Natural killer cell (primary cell): ENCODE results near the gene TMEM212. TPM values are rescaled to one million over a fixed set of nuclear protein-coding genes. Genes with fewer than 3 reads are reported as not detected.
"Not testable (repeated sequence)": the region's sequence is repeated elsewhere in the genome, so short reads cannot be mapped to it uniquely, and the experiment has no call there.

Experiments
- ATAC-seq, 3 donors: fragments of 150-1000 bp in 2 of 3; fragments of 200-7000 bp in 1 of 3; cut with Tn5 transposase; 1 replicate in 1 of 3; 2 replicates in 2 of 3; pipeline ENCODE4 v1.10.0; 2021; ENCODE audit warnings: mild to moderate bottlenecking in 2 of 3, moderate library complexity in 2 of 3
- DNase-seq, 2 donors: peaks; one replicate each; pipeline versions ENCODE4 v3.0.0 to v3.0.0-alpha.2; 2013 to 2021; ENCODE audit warnings: mixed read lengths in 1 of 2
- H3K27ac ChIP-seq: one replicate; pipeline ENCODE4 v1.5.1; 2013; ENCODE audit warnings: mild to moderate bottlenecking, low read length
- H3K27me3 ChIP-seq: one replicate; pipeline ENCODE4 v1.6.1; 2013; ENCODE audit warnings: low read length; ENCODE audit not compliant: control insufficient read depth, insufficient read depth
- H3K36me3 ChIP-seq: one replicate; pipeline ENCODE4 v1.6.1; 2013; ENCODE audit warnings: low read length; ENCODE audit not compliant: control insufficient read depth, insufficient read depth
- H3K4me1 ChIP-seq: one replicate; pipeline ENCODE4 v1.6.1; 2013; ENCODE audit warnings: low read length; ENCODE audit not compliant: control insufficient read depth, insufficient read depth
- H3K4me3 ChIP-seq: one replicate; pipeline ENCODE4 v1.5.1; 2013; ENCODE audit warnings: low read length
- H3K9me3 ChIP-seq: one replicate; pipeline ENCODE4 v1.6.1; 2013; ENCODE audit warnings: low read length; ENCODE audit not compliant: control insufficient read depth, insufficient read depth
- H3K27ac Mint-ChIP-seq, 2 donors: one replicate each; pipeline ENCODE4 v1.8.0; 2022; ENCODE audit warnings: mild to moderate bottlenecking in 2 of 2, mixed read lengths in 2 of 2, moderate library complexity in 1 of 2
- H3K27me3 Mint-ChIP-seq, 2 donors: one replicate each; pipeline ENCODE4 v1.8.0; 2022; ENCODE audit warnings: low read depth in 2 of 2, mixed read lengths in 2 of 2
- H3K36me3 Mint-ChIP-seq: one replicate; pipeline ENCODE4 v1.8.0; 2022; ENCODE audit warnings: mixed read lengths
- H3K4me1 Mint-ChIP-seq, 2 donors: one replicate each; pipeline ENCODE4 v1.8.0; 2022; ENCODE audit warnings: mixed read lengths in 2 of 2
- H3K4me3 Mint-ChIP-seq: one replicate; pipeline ENCODE4 v1.8.0; 2022; ENCODE audit warnings: mild to moderate bottlenecking, moderate library complexity, mixed read lengths
- H3K9me3 Mint-ChIP-seq, 2 donors: one replicate each; pipeline ENCODE4 v1.8.0; 2022; ENCODE audit warnings: mixed read lengths in 2 of 2
- WGBS: methylation state at CpG from one replicate; pipeline ENCODE4 v1.1.7; 2013; ENCODE audit warnings: missing lambda C conversion rate; ENCODE audit not compliant: insufficient coverage; 5-methylcytosine and 5-hydroxymethylcytosine counted together
- intact Hi-C: fragments of 100-400 bp; cut with micrococcal nuclease; formaldehyde crosslinking; loops from one replicate; pipeline ENCODE4 v1.14.2; 2022
- total RNA-seq, 4 donors: library from RNA; stranded (reverse); fragments of 120-200 nt in 1 of 4; gene quantifications; one replicate each; pipeline versions ENCODE4 v1.2.3 to v1.2.4, GENCODE V29; 2013 to 2022
- TF ChIP-seq, protein P1 (sequence below): fragments of 200-600 bp; IDR thresholded peaks from one replicate; pipeline ENCODE4 v1.8.0; 2022; ENCODE audit warnings: antibody characterized with exemption

TMEM212 gene
- total RNA-seq, 3 donors from 2014 or later (not counting 1 experiment from before 2014, with no cell fraction given), result not detected

DNA sequence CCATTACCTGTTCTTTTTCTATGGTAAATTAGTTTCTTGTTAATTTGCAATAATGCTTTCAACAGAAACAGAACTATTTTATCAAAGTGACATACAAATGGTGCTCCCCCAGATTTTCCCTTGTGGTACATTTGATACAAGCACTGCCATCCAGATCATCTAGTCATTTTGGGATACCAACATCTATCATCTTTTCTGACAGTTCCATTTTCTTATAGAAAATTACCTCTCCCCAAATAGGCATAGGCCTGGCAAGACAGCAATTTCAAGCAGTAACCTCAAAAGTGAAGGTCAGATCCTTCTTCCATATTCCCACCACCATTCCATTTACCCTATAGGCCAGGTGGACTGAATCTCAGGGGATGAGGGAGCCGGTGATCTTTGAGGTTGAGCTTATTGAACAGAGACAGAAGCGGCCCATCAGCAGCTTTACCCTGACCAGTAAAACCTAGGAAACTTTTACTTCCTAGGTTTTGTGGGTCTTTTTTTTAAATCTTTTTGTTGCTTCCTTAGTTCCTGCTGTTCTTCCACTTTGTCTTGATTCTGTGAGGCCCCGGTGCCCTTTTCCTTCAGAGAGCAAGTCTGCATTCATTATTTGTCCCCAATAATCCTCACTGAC lies 29.8 kb upstream of the TMEM212 start:
- no peaks in the 10 kb centered on the region for H3K27me3 ChIP-seq
- no peak for ATAC-seq
- no peak for DNase-seq
- Mint-ChIP-seq H3K4me3 (peak overlapping the region; percentile 2), H3K9me3 (no peaks in the 10 kb centered on the region), H3K27ac (peak overlapping the region; percentile 65 to 76), H3K36me3 (no peaks in the 10 kb centered on the region), H3K4me1 (peaks cover 30 to 33% of the 10 kb centered on the region in 2 donors), H3K27me3 (no peaks in the 10 kb centered on the region)
- peak overlapping the region; percentile 24 for H3K27ac ChIP-seq
- no peaks in the 10 kb centered on the region for H3K9me3 ChIP-seq
- H3K36me3 ChIP-seq, result no peaks in the 10 kb centered on the region
- TF ChIP-seq, protein P1, sequence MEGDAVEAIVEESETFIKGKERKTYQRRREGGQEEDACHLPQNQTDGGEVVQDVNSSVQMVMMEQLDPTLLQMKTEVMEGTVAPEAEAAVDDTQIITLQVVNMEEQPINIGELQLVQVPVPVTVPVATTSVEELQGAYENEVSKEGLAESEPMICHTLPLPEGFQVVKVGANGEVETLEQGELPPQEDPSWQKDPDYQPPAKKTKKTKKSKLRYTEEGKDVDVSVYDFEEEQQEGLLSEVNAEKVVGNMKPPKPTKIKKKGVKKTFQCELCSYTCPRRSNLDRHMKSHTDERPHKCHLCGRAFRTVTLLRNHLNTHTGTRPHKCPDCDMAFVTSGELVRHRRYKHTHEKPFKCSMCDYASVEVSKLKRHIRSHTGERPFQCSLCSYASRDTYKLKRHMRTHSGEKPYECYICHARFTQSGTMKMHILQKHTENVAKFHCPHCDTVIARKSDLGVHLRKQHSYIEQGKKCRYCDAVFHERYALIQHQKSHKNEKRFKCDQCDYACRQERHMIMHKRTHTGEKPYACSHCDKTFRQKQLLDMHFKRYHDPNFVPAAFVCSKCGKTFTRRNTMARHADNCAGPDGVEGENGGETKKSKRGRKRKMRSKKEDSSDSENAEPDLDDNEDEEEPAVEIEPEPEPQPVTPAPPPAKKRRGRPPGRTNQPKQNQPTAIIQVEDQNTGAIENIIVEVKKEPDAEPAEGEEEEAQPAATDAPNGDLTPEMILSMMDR, result no peak
- H3K4me3 ChIP-seq, result no peak overlapping the region
- 98% methylated on average over 3 of the region's 3 CpGs for WGBS
- peaks cover 19% of the 10 kb centered on the region for H3K4me1 ChIP-seq
- intact Hi-C loops, result loop anchor here (5.0 kb wide), 2 partner anchors 224 to 356 kb away; partner anchors contain the start of gene FNDC3B

DNA sequence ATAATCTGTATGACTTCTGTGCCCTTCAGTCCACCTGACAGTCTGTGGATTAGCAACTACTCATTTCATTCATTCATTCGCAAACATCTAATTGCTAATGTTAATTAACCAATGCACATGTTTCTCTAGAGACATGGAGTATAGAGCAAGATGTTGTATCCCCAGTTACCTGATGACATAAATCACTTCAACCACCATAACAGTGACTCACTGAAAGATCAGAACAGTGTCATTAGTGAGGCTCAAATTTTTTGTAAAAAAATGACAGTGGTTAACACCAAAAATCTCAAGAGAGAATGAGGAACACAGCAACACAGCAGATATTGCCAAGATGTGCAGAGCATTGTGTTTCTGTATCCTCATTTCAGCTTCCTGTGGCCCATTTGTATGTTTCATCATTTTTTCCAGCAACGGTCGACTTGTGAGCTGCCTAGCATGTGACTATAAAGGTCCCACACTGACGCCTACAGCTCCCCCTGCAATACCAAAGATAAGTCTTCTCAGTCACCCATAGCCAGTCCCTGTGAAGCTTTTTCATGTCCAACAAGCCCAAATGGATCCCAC lies 29.2 kb upstream of the TMEM212 start:
- TF ChIP-seq, protein P1, result no peak
- H3K4me1 ChIP-seq, result peaks cover 16% of the 10 kb centered on the region
- Mint-ChIP-seq H3K4me3 (peak overlapping the region; percentile 21), H3K9me3 (no peaks in the 10 kb centered on the region), H3K27ac (peak overlapping the region; percentile 65 to 76), H3K4me1 (peaks cover 30 to 32% of the 10 kb centered on the region in 2 donors), H3K27me3 (no peaks in the 10 kb centered on the region), H3K36me3 (no peaks in the 10 kb centered on the region)
- DNase-seq, result peak; percentile 22 to 27
- H3K27ac ChIP-seq, result peak overlapping the region; percentile 24
- H3K27me3 ChIP-seq, result no peaks in the 10 kb centered on the region
- no peaks in the 10 kb centered on the region for H3K9me3 ChIP-seq
- H3K4me3 ChIP-seq, result no peak overlapping the region
- intact Hi-C loops, result loop anchor here (5.0 kb wide), 2 partner anchors 223 to 357 kb away; partner anchors contain the start of gene FNDC3B
- H3K36me3 ChIP-seq, result no peaks in the 10 kb centered on the region
- WGBS, result 29% methylated on average over 4 of the region's 4 CpGs
- ATAC-seq, result peak; percentile 61 to 71 (median 62)

DNA sequence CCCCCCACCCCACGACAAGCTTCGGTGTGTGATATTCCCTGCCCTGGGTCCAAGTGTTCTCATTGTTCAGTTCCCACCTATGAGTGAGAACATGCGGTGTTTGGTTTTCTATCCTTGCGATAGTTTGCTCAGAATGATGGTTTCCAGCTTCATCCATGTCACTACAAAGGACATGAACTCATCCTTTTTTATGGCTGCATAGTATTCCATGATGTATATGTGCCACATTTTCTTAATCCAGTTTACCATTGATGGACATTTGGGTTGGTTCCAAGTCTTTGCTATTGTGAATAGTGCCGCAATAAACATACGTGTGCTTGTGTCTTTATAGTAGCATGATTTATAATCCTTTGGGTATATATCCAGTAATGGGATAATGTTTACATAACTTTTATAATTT lies 28.5 kb upstream of the TMEM212 start:
- not testable (repeated sequence) for H3K4me1 ChIP-seq, H3K27ac ChIP-seq, H3K36me3 ChIP-seq, H3K27me3 Mint-ChIP-seq, H3K27me3 ChIP-seq, H3K9me3 Mint-ChIP-seq, ATAC-seq, H3K36me3 Mint-ChIP-seq, H3K9me3 ChIP-seq, H3K4me3 Mint-ChIP-seq, H3K4me3 ChIP-seq, DNase-seq
- peaks cover 23 to 25% of the 10 kb centered on the region in 2 donors for H3K4me1 Mint-ChIP-seq
- peak overlapping the region; percentile 65 to 76 for H3K27ac Mint-ChIP-seq
- intact Hi-C loops, result loop anchor here (5.0 kb wide), 2 partner anchors 223 to 357 kb away; partner anchors contain the start of gene FNDC3B
- 100% methylated on average over 2 of the region's 6 CpGs for WGBS

DNA sequence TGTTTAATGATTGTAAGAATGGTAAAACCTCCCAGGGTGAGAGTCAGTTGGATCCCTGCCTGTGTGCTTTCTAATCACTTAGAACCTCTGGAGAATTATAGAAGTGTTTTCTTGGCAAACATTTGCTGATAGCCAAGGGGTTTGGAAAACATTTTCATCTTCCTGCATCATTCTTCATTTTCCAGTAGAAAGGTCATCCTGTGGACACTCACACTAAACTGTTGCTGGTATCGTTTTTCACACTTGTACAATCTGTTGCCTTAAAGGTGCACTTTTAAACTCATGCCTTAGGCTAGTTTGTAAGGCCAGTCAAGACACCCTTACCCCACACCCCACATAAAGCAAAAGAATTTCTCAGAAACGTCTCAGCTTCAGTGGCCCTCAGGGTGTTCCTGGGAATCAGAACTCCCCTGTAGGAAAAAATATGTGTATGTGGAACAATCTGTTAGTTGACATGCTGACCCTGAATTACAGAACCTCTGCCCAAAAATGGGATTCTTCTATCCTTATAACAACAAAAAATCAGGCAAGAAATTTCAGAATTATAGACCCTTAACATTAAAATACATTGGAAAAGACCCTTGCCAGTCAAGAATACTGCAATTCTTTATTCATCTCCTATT lies 27.1 kb upstream of the TMEM212 start:
- DNase-seq, result no peak
- WGBS, result 89% methylated on average over 1 of the region's 2 CpGs
- H3K4me3 Mint-ChIP-seq, result no peak overlapping the region

More for the DNA sequence above, 27.1 kb upstream of the TMEM212 start:
- TF ChIP-seq, protein P1, result no peak
- ATAC-seq, result no peak
- Histone ChIP-seq H3K4me3 (no peak overlapping the region), H3K36me3 (no peaks in the 10 kb centered on the region), H3K27ac (no peak overlapping the region), H3K4me1 (peaks cover 1% of the 10 kb centered on the region), H3K27me3 (no peaks in the 10 kb centered on the region), H3K9me3 (no peaks in the 10 kb centered on the region)
- intact Hi-C loops, result no loop called here
- H3K36me3 Mint-ChIP-seq, result no peaks in the 10 kb centered on the region
- H3K27ac Mint-ChIP-seq, result no peak overlapping the region
- H3K4me1 Mint-ChIP-seq, result peaks cover 14 to 16% of the 10 kb centered on the region in 2 donors
- H3K27me3 Mint-ChIP-seq, result peaks cover 0 to 6% of the 10 kb centered on the region in 2 donors
- H3K9me3 Mint-ChIP-seq, result no peaks in the 10 kb centered on the region
